Measurements from ENCODE around the gene ADM.

Gene ADM

GRCh38 chr11:10308201-10308954 is 3.5 kb downstream of the ADM start:
- no peaks in the 10 kb centered on the region for H3K9me3 ChIP-seq
- no peak for TF ChIP-seq CTCF (IDR thresholded peaks at IDR 0.05)
- peaks cover 41% of the 10 kb centered on the region for H3K27me3 ChIP-seq
- peak overlapping the region; percentile 92 to 100 for H3K4me3 ChIP-seq (ENCODE audit: low read depth in 1 of 2, low read length in 1 of 2)
- H3K4me1 ChIP-seq (ENCODE audit: control insufficient read depth in 1 of 2, insufficient read depth in 1 of 2, low read depth in 1 of 2, low read length in 1 of 2): peaks cover 30 to 32% of the 10 kb centered on the region in 2 experiments
- H3K27ac ChIP-seq: peak overlapping the region; percentile 24
- H3K36me3 ChIP-seq: peaks cover 18% of the 10 kb centered on the region

GRCh38 chr11:10309163-10310093 is 4.6 kb downstream of the ADM start:
- Histone ChIP-seq H3K27me3 (peaks cover 41% of the 10 kb centered on the region), H3K9me3 (no peaks in the 10 kb centered on the region), H3K4me1 (ENCODE audit: control insufficient read depth in 1 of 2, insufficient read depth in 1 of 2, low read depth in 1 of 2, low read length in 1 of 2) (peaks cover 23 to 28% of the 10 kb centered on the region in 2 experiments), H3K36me3 (peaks cover 18% of the 10 kb centered on the region), H3K4me3 (ENCODE audit: low read depth in 1 of 2, low read length in 1 of 2) (no peak overlapping the region), H3K27ac (no peak overlapping the region)
- TF ChIP-seq CTCF (IDR thresholded peaks at IDR 0.05): no peak

- Histone ChIP-seq H3K27ac (no peak overlapping the region), H3K27me3 (peaks cover 41% of the 10 kb centered on the region)
Measured at GRCh38 chr11:10310301-10310841, 5.5 kb downstream of the ADM start.

GRCh38 chr11:10311802-10312201 is 6.9 kb downstream of the ADM start:
- Histone ChIP-seq H3K27ac (no peak overlapping the region), H3K9me3 (no peaks in the 10 kb centered on the region), H3K27me3 (peaks cover 31% of the 10 kb centered on the region), H3K4me3 (ENCODE audit: low read depth in 1 of 2, low read length in 1 of 2) (no peak overlapping the region), H3K4me1 (ENCODE audit: control insufficient read depth in 1 of 2, insufficient read depth in 1 of 2, low read depth in 1 of 2, low read length in 1 of 2) (peaks cover 16% of the 10 kb centered on the region in 2 experiments), H3K36me3 (peaks cover 7% of the 10 kb centered on the region)
- no peak for TF ChIP-seq CTCF (IDR thresholded peaks at IDR 0.05)

More at GRCh38 chr11:10310301-10310841, 5.5 kb downstream of the ADM start:
- no peaks in the 10 kb centered on the region for H3K9me3 ChIP-seq
- TF ChIP-seq CTCF (IDR thresholded peaks at IDR 0.05): no peak
- H3K4me1 ChIP-seq (ENCODE audit: control insufficient read depth in 1 of 2, insufficient read depth in 1 of 2, low read depth in 1 of 2, low read length in 1 of 2): peaks cover 22 to 28% of the 10 kb centered on the region in 2 experiments
- no peak overlapping the region for H3K4me3 ChIP-seq (ENCODE audit: low read depth in 1 of 2, low read length in 1 of 2)
- H3K36me3 ChIP-seq: peaks cover 18% of the 10 kb centered on the region

GRCh38 chr11:10314199-10315072 is 9.6 kb downstream of the ADM start:
- no peak overlapping the region for H3K27ac ChIP-seq
- H3K27me3 ChIP-seq: peaks cover 7% of the 10 kb centered on the region
- no peak overlapping the region for H3K4me3 ChIP-seq (ENCODE audit: low read depth in 1 of 2, low read length in 1 of 2)
- no peaks in the 10 kb centered on the region for H3K9me3 ChIP-seq
- TF ChIP-seq CTCF (IDR thresholded peaks at IDR 0.05): no peak
- no peaks in the 10 kb centered on the region for H3K36me3 ChIP-seq
- H3K4me1 ChIP-seq (ENCODE audit: control insufficient read depth in 1 of 2, insufficient read depth in 1 of 2, low read depth in 1 of 2, low read length in 1 of 2): no peaks in the 10 kb centered on the region

Measured in neutrophil (primary cell).